Gastroesophageal sphincter (tissue), 4 donors: ENCODE measurements around the gene RPS6KL1. TPM values are rescaled to one million over a fixed set of nuclear protein-coding genes. Genes with fewer than 3 reads are reported as not detected.

ENCODE experiments used
- ATAC-seq: fragments of 150-250 bp; one replicate; pipeline ENCODE4 v1.9.1; 2016; ENCODE audit warnings: mild to moderate bottlenecking, moderate library complexity
- H3K27ac ChIP-seq, 4 donors: fragments of 200-600 bp; sonication (generic) in 3 of 4; 1 replicate in 3 of 4; 2 replicates in 1 of 4; pipeline ENCODE4 v1.5.1; 2016 to 2019
- H3K27me3 ChIP-seq: fragments of 200-600 bp; sonication (generic); one replicate; pipeline ENCODE4 v1.5.1; 2019
- H3K36me3 ChIP-seq, 2 donors: fragments of 200-600 bp; sonication (generic); one replicate each; pipeline ENCODE4 v1.5.1; 2019; ENCODE audit warnings: control low read depth in 1 of 2
- H3K4me1 ChIP-seq, 3 donors: fragments of 200-600 bp; sonication (generic); 1 replicate in 2 of 3; 2 replicates in 1 of 3; pipeline ENCODE4 v1.5.1; 2016 to 2019; ENCODE audit warnings: control low read depth in 2 of 3
- H3K4me3 ChIP-seq, 2 donors: fragments of 200-600 bp; sonication (generic); one replicate each; pipeline ENCODE4 v1.5.1; 2019; ENCODE audit warnings: mild to moderate bottlenecking in 1 of 2, moderate library complexity in 1 of 2
- H3K9me3 ChIP-seq, 3 donors: fragments of 200-600 bp; sonication (generic); one replicate each; pipeline ENCODE4 v1.5.1; 2017 to 2019; ENCODE audit warnings: control low read depth in 2 of 3
- EP300 ChIP-seq: sonication (generic); formaldehyde crosslinking; IDR thresholded peaks from one replicate; pipeline ENCODE4 v1.6.1; 2017; ENCODE audit warnings: antibody characterized with exemption, mild to moderate bottlenecking
- POLR2A ChIP-seq, 2 donors: fragments of 450-650 bp; IDR thresholded peaks; one replicate each; pipeline ENCODE4 v1.6.1; 2017; ENCODE audit warnings: antibody characterized with exemption in 2 of 2, mild to moderate bottlenecking in 2 of 2, moderate library complexity in 1 of 2
- POLR2AphosphoS5 ChIP-seq: sonication (generic); formaldehyde crosslinking; IDR thresholded peaks from one replicate; pipeline ENCODE4 v1.6.1; 2017; ENCODE audit warnings: antibody characterized with exemption
- WGBS, 2 donors: methylation state at CpG; one replicate each; pipeline ENCODE4 v1.1.5; 2018; ENCODE audit warnings: low coverage in 1 of 2; 5-methylcytosine and 5-hydroxymethylcytosine counted together
- total RNA-seq, 4 donors: library from RNA; depleted of rRNA; stranded (reverse); fragments of >200 nt; gene quantifications; one replicate each; pipeline ENCODE4 v1.1.0, GENCODE V29; 2016
- TF ChIP-seq, protein P1 (sequence below), 4 experiments: fragments of 200-600 bp in 2 of 4; fragments of 450-650 bp in 2 of 4; sonication (generic) in 1 of 4; IDR thresholded peaks; one replicate each; pipeline ENCODE4 v1.5.1; 2017 to 2019; ENCODE audit warnings: antibody characterized with exemption in 4 of 4, mild to moderate bottlenecking in 2 of 4, moderate library complexity in 2 of 4

The RPS6KL1 gene
- total RNA-seq, 4 donors from 2014 or later = 4.0 to 10.2 (median 8.2) TPM

DNA sequence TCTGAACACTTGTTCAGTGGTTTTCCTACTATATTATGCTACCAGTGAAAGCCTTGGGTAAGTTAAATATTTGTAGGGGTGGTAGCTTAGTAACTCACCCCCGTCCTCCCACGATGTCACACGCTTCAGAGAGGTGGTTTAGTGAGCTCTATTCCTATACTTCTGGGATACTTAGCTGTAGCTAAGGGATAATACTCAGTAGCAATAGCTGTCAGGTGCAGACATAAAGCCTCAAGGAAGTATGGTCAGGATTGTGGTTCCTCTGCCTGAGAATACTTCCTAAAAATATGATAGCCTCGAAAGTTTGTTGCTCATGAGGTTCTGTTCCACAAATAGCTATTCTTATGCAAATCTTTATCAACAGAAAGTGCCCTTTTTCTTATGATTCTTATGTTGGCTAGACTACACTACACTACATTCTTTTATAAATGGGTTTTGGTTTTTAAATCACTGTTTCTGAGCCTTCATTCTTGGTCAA is 29.4 kb downstream of the RPS6KL1 start:
- Histone ChIP-seq H3K36me3 (peaks cover 29 to 100% of the 10 kb centered on the region in 2 donors), H3K27me3 (no peaks in the 10 kb centered on the region), H3K4me1 (peaks cover 0 to 4% (median 0%) of the 10 kb centered on the region in 3 donors), H3K27ac (no peak overlapping the region), H3K4me3 (no peak overlapping the region), H3K9me3 (no peaks in the 10 kb centered on the region)
- TF ChIP-seq, protein P1, sequence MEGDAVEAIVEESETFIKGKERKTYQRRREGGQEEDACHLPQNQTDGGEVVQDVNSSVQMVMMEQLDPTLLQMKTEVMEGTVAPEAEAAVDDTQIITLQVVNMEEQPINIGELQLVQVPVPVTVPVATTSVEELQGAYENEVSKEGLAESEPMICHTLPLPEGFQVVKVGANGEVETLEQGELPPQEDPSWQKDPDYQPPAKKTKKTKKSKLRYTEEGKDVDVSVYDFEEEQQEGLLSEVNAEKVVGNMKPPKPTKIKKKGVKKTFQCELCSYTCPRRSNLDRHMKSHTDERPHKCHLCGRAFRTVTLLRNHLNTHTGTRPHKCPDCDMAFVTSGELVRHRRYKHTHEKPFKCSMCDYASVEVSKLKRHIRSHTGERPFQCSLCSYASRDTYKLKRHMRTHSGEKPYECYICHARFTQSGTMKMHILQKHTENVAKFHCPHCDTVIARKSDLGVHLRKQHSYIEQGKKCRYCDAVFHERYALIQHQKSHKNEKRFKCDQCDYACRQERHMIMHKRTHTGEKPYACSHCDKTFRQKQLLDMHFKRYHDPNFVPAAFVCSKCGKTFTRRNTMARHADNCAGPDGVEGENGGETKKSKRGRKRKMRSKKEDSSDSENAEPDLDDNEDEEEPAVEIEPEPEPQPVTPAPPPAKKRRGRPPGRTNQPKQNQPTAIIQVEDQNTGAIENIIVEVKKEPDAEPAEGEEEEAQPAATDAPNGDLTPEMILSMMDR (IDR thresholded peaks at IDR 0.05) = no peak
- no peak for TF ChIP-seq POLR2AphosphoS5
- no peak for TF ChIP-seq EP300
- TF ChIP-seq POLR2A (IDR thresholded peaks at IDR 0.05) = no peak
- 58 to 75% methylated on average over 3 to 4 of the region's 4 CpGs for WGBS, 2 donors
- no peak for ATAC-seq

DNA sequence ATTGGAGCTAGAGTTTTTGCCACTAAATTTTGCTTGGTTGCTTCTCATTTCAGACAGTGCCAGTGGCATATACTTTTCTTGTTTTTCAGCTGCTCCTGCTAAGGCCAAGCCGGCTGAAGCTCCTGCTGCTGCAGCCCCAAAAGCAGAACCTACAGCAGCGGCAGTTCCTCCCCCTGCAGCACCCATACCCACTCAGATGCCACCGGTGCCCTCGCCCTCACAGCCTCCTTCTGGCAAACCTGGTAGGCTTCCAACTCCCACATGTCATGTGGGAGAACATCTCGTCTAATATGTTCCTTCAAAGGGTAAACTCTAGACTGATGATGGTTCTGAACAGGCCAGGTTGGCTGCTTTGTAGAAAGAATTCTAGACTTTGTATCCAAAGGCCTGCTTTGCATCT is 30.3 kb downstream of the RPS6KL1 start:
- no peaks in the 10 kb centered on the region for H3K27me3 ChIP-seq
- no peak overlapping the region for H3K4me3 ChIP-seq
- peaks cover 26 to 91% of the 10 kb centered on the region in 2 donors for H3K36me3 ChIP-seq
- H3K4me1 ChIP-seq = peaks cover 0 to 13% (median 0%) of the 10 kb centered on the region in 3 donors
- WGBS, 2 donors = 75% methylated on average over 2 to 4 of the region's 5 CpGs
- H3K9me3 ChIP-seq = no peaks in the 10 kb centered on the region
- no peak for ATAC-seq
- TF ChIP-seq POLR2A (IDR thresholded peaks at IDR 0.05) = no peak
- TF ChIP-seq, protein P1 (IDR thresholded peaks at IDR 0.05) = no peak
- no peak for TF ChIP-seq EP300
- no peak for TF ChIP-seq POLR2AphosphoS5
- no peak overlapping the region for H3K27ac ChIP-seq

DNA sequence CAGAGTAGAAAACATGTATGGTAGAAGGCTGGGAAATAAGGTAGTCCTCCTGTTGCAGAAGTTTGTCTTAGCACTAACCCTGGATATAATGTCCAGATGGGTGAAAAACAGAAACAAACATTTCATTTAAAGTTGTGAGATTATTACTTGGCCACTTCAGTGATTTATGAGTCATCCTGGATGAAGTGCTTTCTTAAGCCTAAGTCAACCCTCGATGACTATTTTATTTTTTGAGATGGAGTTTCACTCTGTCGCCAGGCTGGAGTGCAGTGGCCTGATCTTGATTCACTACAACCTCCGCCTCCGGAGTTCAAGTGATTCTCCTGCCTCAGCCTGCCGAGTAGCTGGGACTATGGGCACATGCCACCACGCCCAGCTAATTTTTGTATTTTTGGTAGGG is 31.2 kb downstream of the RPS6KL1 start:
- H3K27ac ChIP-seq = no peak overlapping the region
- ATAC-seq = peak; percentile 19
- TF ChIP-seq EP300 = no peak
- TF ChIP-seq, protein P1 (IDR thresholded peaks at IDR 0.05) = no peak
- TF ChIP-seq POLR2A (IDR thresholded peaks at IDR 0.05) = no peak
- no peak for TF ChIP-seq POLR2AphosphoS5
- no peaks in the 10 kb centered on the region for H3K27me3 ChIP-seq
- WGBS, 2 donors = 37 to 53% methylated on average over 5 to 6 of the region's 6 CpGs
- no peaks in the 10 kb centered on the region for H3K9me3 ChIP-seq
- H3K4me3 ChIP-seq = no peak overlapping the region
- H3K4me1 ChIP-seq = peaks cover 0 to 22% (median 2%) of the 10 kb centered on the region in 3 donors
- peaks cover 21 to 90% of the 10 kb centered on the region in 2 donors for H3K36me3 ChIP-seq

DNA sequence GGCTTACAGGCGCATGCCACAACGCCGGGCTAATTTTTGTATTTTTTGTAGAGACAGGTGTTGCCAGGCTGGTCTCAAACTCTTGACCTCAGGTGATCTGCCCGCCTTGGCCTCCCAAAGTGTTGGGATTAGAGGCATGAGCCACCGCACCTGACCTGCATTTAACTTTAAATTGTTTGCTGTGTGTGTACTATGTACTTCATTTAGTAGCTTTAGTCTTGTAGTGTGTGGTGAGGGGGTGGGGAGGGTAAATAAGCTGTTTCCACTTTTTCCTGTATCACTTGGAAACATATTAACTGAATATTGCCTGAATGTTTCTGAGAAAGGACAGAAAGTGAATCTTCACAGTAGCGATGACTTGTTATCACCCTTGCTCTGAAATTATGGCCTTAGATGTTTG is 32.8 kb downstream of the RPS6KL1 start:
- Histone ChIP-seq H3K4me3 (no peak overlapping the region), H3K27ac (no peak overlapping the region), H3K36me3 (peaks cover 18 to 87% of the 10 kb centered on the region in 2 donors), H3K27me3 (no peaks in the 10 kb centered on the region), H3K4me1 (peaks cover 4 to 38% (median 14%) of the 10 kb centered on the region in 3 donors), H3K9me3 (no peaks in the 10 kb centered on the region)
- ATAC-seq = no peak
- WGBS, 2 donors = 94 to 100% methylated on average over 2 to 5 of the region's 6 CpGs
- TF ChIP-seq EP300 = no peak

DNA sequence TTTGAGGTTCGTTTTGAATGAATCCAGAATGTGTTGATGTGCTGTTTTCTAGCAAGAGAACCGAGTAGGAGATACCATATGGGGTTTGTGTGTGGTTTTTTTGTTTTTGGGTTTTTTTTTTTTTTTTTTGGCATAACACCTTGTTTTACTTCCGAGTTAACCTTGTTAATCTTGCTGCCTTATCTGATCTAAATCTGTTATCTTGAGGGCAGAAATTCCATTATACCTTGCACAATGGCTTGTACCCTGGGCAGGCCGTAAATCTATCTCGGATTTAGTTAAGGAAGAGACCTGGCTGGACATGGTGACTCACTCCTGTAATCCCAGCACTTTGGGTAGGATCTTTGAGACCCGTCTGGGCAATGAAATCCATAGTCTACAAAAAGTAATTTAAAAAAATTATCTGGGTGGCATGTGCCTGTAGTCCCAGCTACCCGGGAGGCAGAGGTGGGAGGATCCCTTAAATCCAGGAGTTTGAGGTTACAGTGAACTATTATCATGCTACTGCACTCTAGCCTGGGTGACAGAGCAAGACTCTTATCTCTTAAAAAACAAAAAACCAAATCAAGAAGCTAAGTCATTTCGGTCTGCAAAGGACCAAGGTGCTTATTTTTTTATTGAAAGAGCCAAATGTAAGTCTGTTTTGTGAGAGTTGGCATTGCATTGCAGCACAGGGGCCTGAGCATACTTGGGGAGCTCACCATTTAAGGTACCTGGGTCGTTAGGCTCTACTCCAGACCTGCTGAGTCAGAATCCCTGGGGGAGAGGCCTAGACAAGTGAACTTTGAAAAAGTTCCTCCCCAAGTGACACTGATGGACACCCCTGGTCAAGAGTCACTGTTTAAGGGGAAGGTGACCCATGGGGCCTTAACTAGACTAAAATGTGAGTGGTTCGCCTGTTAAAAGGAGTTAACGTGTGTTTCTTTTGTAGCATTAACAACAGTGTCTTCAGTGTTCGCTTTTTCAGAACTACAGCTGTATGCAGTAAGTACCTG is 34.6 kb downstream of the RPS6KL1 start:
- TF ChIP-seq POLR2AphosphoS5 = no peak
- TF ChIP-seq POLR2A (IDR thresholded peaks at IDR 0.05) = no peak
- no peak for TF ChIP-seq EP300
- Histone ChIP-seq H3K27ac (peak overlapping the region in 2 of 4 donors; percentile 2 to 27), H3K36me3 (peaks cover 10 to 69% of the 10 kb centered on the region in 2 donors), H3K4me3 (no peak overlapping the region), H3K4me1 (peaks cover 16 to 56% (median 31%) of the 10 kb centered on the region in 3 donors), H3K27me3 (no peaks in the 10 kb centered on the region), H3K9me3 (no peaks in the 10 kb centered on the region)
- no peak for ATAC-seq
- WGBS, 2 donors = 52 to 60% methylated on average over 6 to 12 of the region's 12 CpGs
